GM20000 (cell line): Measurements from ENCODE around the gene IRF8.

Source experiments
- DNase-seq: peaks from one replicate; pipeline ENCODE4 v3.0.0; 2012; ENCODE audit warnings: low spot score
- CTCF ChIP-seq: IDR thresholded peaks from 2 replicates; pipeline ENCODE4 v1.5.1; 2012; ENCODE audit warnings: mild to moderate bottlenecking, control low read depth; ENCODE audit errors: extremely low read depth, missing control alignments

The IRF8 gene

GRCh38 chr16:85930301-85930700, 31.3 kb downstream of the IRF8 start:
- no peak for DNase-seq
- no peak for TF ChIP-seq CTCF

- no peak for TF ChIP-seq CTCF
- DNase-seq = no peak
Measured at GRCh38 chr16:85931596-85932402, 32.8 kb downstream of the IRF8 start.

GRCh38 chr16:85934210-85934609, 35.2 kb downstream of the IRF8 start:
- no peak for DNase-seq
- no peak for TF ChIP-seq CTCF

GRCh38 chr16:85935391-85935973, 36.5 kb downstream of the IRF8 start:
- TF ChIP-seq CTCF = no peak
- no peak for DNase-seq

GRCh38 chr16:85935974-85936760, 37.2 kb downstream of the IRF8 start:
- DNase-seq = peak; percentile 78
- TF ChIP-seq CTCF = no peak

GRCh38 chr16:85936816-85937215, 37.9 kb downstream of the IRF8 start:
- no peak for DNase-seq
- TF ChIP-seq CTCF = no peak

- TF ChIP-seq CTCF = no peak
- no peak for DNase-seq
Measured at GRCh38 chr16:85940214-85940613, 41.3 kb downstream of the IRF8 start.
